Right lobe of liver (tissue), 6 donors: ENCODE measurements around the gene COL5A1. TPM values are rescaled to one million over a fixed set of nuclear protein-coding genes. Genes with fewer than 3 reads are reported as not detected.

Experiments
- ATAC-seq, 4 donors: fragments of 200-7000 bp; cut with Tn5 transposase; one replicate each; pipeline ENCODE4 v1.9.1; 2020; ENCODE audit warnings: mild to moderate bottlenecking in 4 of 4, moderate library complexity in 4 of 4
- DNase-seq, 3 donors: peaks; one replicate each; pipeline ENCODE4 v3.0.0-alpha.2; 2020
- H3K27ac ChIP-seq, 3 donors: fragments of 200-600 bp; one replicate each; pipeline ENCODE4 v1.8.0; 2022
- H3K27me3 ChIP-seq, 2 donors: fragments of 200-600 bp; one replicate each; pipeline ENCODE4 v1.8.0; 2022
- H3K36me3 ChIP-seq, 4 donors: fragments of 200-600 bp; sonication (generic) in 1 of 4; one replicate each; pipeline versions ENCODE4 v1.5.1 to v1.8.0; 2017 to 2022; ENCODE audit warnings: control low read depth in 1 of 4
- H3K4me1 ChIP-seq, 4 donors: fragments of 200-600 bp; sonication (generic) in 1 of 4; one replicate each; pipeline versions ENCODE4 v1.5.1 to v1.8.0; 2017 to 2022; ENCODE audit warnings: control low read depth in 1 of 4
- H3K4me3 ChIP-seq, 3 donors: fragments of 200-600 bp; one replicate each; pipeline ENCODE4 v1.8.0; 2022
- H3K9me3 ChIP-seq, 4 donors: fragments of 200-600 bp; sonication (generic) in 1 of 4; one replicate each; pipeline versions ENCODE4 v1.5.1 to v1.8.0; 2017 to 2022; ENCODE audit warnings: control low read depth in 1 of 4
- POLR2A ChIP-seq: fragments of 450-650 bp; IDR thresholded peaks from one replicate; pipeline ENCODE4 v1.6.1; 2017; ENCODE audit warnings: antibody characterized with exemption, mild to moderate bottlenecking
- WGBS: methylation state at CpG from one replicate; pipeline ENCODE4 v1.1.6; 2018; ENCODE audit warnings: low coverage, low lambda C conversion rate; ENCODE audit not compliant: insufficient coverage; ENCODE audit errors: missing lambda C conversion rate; 5-methylcytosine and 5-hydroxymethylcytosine counted together
- intact Hi-C, 2 donors: fragments of 100-400 bp; cut with DNase I; formaldehyde crosslinking; loops; one replicate each; pipeline versions ENCODE4 v1.11.2 to v1.14.1; 2022
- total RNA-seq, 6 experiments: library from RNA; depleted of rRNA in 2 of 6; stranded (reverse); fragments of >200 nt in 2 of 6; fragmentation: NEBNext Ultra II Directional in 3 of 6; extraction: Animal tissue kit (Norgen Biotek cat#: 25700) in 3 of 6; gene quantifications; one replicate each; pipeline versions ENCODE4 v1.1.0 to v1.2.4, GENCODE V29; 2016 to 2023
- TF ChIP-seq, protein P1 (sequence below), 4 donors: fragments of 200-600 bp in 3 of 4; fragments of 450-650 bp in 1 of 4; IDR thresholded peaks; one replicate each; pipeline versions ENCODE4 v1.5.1 to v1.8.0; 2016 to 2022; ENCODE audit warnings: antibody characterized with exemption in 4 of 4, mild to moderate bottlenecking in 2 of 4
- donor health status: DM: no; HTN: yes; CAD: no.
- donor health status: DM: no; HTN: no; CAD: no.
- donor health status: DM: no; HTN: no; CAD: no.
- donor health status: DM: no; HTN: yes; CAD: no.
- donor health status: DM: no; HTN: yes; CAD: no.

The COL5A1 gene
- total RNA-seq, 6 experiments from 2014 or later, result 1.5 to 17.0 (median 7.7) TPM

GRCh38 chr9:134883040-134883782 is 241.6 kb downstream of the COL5A1 start:
- H3K27me3 ChIP-seq, result no peaks in the 10 kb centered on the region
- peak overlapping the region; percentile 24 to 57 (median 26) for H3K27ac ChIP-seq
- H3K36me3 ChIP-seq, result no peaks in the 10 kb centered on the region
- intact Hi-C loops, result no loop called here
- ATAC-seq, result no peak
- no peaks in the 10 kb centered on the region for H3K9me3 ChIP-seq
- WGBS, result 56% methylated on average over 16 of the region's 18 CpGs
- DNase-seq, result no peak
- H3K4me1 ChIP-seq, result no peaks in the 10 kb centered on the region
- TF ChIP-seq, protein P1, sequence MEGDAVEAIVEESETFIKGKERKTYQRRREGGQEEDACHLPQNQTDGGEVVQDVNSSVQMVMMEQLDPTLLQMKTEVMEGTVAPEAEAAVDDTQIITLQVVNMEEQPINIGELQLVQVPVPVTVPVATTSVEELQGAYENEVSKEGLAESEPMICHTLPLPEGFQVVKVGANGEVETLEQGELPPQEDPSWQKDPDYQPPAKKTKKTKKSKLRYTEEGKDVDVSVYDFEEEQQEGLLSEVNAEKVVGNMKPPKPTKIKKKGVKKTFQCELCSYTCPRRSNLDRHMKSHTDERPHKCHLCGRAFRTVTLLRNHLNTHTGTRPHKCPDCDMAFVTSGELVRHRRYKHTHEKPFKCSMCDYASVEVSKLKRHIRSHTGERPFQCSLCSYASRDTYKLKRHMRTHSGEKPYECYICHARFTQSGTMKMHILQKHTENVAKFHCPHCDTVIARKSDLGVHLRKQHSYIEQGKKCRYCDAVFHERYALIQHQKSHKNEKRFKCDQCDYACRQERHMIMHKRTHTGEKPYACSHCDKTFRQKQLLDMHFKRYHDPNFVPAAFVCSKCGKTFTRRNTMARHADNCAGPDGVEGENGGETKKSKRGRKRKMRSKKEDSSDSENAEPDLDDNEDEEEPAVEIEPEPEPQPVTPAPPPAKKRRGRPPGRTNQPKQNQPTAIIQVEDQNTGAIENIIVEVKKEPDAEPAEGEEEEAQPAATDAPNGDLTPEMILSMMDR (IDR thresholded peaks at IDR 0.05), result no peak
- TF ChIP-seq POLR2A, result no peak
- H3K4me3 ChIP-seq, result peak overlapping the region; percentile 9 to 39 (median 35)

DNA sequence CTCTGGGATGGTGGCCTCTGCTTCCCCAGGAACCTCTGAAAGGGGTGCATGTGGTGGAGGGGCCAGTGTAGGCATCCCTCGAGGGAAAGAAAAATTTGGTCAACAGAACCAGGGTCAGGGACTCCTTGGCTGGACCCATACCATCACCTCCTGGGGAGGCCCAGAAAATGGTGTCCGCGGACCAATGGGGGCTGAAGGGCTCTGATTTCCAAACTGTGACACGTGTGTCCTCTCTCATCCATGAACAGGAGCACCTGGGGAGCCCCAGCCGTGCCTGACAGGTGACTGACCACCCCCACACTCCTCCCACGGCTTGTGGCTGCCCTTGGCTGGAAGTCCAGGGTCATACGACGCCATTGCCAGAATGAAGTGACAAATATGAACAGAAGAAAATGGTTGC is 242.9 kb downstream of the COL5A1 start:
- intact Hi-C loops, result no loop called here
- Histone ChIP-seq H3K4me3 (no peak overlapping the region), H3K27ac (no peak overlapping the region), H3K9me3 (no peaks in the 10 kb centered on the region), H3K4me1 (no peaks in the 10 kb centered on the region), H3K27me3 (no peaks in the 10 kb centered on the region), H3K36me3 (no peaks in the 10 kb centered on the region)
- no peak for ATAC-seq
- WGBS, result 80% methylated on average over 1 of the region's 8 CpGs
- TF ChIP-seq POLR2A, result no peak
- TF ChIP-seq, protein P1 (IDR thresholded peaks at IDR 0.05), result no peak
- peak in 1 of 3 donors; percentile 52 for DNase-seq

DNA sequence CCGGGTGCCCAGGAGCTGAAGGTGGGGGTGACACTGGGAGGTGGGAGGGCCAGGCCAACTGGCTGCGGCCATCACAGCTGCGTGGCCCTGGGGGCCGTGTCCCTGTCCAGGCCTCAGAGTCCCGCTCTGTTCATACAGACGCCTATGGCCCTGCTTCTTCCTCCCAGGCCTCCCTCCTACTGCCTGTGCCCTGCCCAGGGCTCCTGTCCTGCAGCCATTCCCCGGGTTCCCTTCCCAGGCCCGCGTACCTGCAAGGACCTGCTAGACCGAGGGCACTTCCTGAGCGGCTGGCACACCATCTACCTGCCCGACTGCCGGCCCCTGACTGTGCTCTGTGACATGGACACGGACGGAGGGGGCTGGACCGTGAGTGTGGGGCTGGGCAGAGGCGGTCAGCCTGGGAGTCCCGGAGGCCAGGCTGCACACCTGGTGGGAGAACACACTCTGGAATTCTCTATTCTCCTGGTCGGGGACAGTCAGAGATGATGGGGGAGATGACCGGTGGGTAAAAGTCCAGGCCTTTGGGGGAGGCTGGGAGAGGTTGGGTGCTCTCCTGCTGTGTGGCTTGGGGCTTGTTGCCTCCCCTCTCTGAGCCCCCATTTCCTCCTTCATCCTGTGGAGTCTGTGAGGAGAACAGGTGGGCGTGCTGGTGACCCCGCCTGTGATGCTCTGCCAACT is 243.5 kb downstream of the COL5A1 start:
- WGBS, result 66% methylated on average over 10 of the region's 22 CpGs
- DNase-seq (peak in 1 of 3 donors; percentile 51), ATAC-seq (no peak)
- H3K27ac ChIP-seq, result no peak overlapping the region
- TF ChIP-seq POLR2A, result no peak
- TF ChIP-seq, protein P1 (IDR thresholded peaks at IDR 0.05), result no peak
- H3K36me3 ChIP-seq, result no peaks in the 10 kb centered on the region
- H3K9me3 ChIP-seq, result no peaks in the 10 kb centered on the region
- H3K27me3 ChIP-seq, result no peaks in the 10 kb centered on the region
- no peak overlapping the region for H3K4me3 ChIP-seq
- H3K4me1 ChIP-seq, result no peaks in the 10 kb centered on the region
- intact Hi-C loops, result no loop called here

DNA sequence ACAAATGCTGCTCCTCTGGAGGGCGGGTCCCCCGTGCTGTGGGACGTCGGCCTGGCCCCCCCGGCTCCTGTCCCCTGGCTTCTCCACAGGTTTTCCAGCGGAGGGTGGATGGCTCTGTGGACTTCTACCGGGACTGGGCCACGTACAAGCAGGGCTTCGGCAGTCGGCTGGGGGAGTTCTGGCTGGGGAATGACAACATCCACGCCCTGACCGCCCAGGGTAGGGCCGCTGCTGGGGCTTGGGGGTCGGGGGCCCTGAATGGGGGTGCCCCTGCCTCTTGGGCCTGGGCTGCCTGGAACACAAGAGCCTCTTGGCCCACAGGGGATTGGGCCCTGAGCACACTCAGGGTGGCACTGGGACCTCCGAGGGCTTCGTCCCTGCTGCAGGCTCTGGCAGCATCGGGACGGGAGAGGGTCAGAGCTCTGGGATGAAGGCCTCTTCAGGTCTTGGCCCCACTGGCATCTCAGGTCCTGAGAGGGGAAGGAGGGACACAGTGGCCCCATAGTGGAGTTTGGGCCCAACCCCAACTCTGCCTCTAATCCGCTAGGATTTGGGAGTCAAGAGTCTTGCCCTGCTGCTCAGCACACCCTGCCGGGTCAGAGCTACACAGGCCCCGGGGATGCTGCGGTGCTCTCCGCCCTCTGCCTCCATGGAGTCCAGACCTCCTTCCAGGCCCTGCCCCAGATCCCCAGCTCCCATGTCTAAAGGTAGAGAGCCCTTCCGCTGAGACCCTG is 244.2 kb downstream of the COL5A1 start:
- peak in 1 of 3 donors; percentile 44 for DNase-seq
- WGBS, result 89% methylated on average over 1 of the region's 24 CpGs
- H3K36me3 ChIP-seq, result no peaks in the 10 kb centered on the region
- no peaks in the 10 kb centered on the region for H3K27me3 ChIP-seq
- no peak for ATAC-seq
- no peak overlapping the region for H3K4me3 ChIP-seq
- no peak overlapping the region for H3K27ac ChIP-seq
- intact Hi-C loops, result no loop called here
- no peaks in the 10 kb centered on the region for H3K4me1 ChIP-seq
- no peaks in the 10 kb centered on the region for H3K9me3 ChIP-seq
- TF ChIP-seq POLR2A, result no peak
- TF ChIP-seq, protein P1 (IDR thresholded peaks at IDR 0.05), result no peak
